ENCODE measurements around the gene SAMD4B. TPM values are rescaled to one million over a fixed set of nuclear protein-coding genes. Genes with fewer than 3 reads are reported as not detected.

Gene SAMD4B
- total RNA-seq, 1 experiment from 2014 or later = 163 TPM

GRCh38 chr19:39401070-39401548 lies 58.9 kb downstream of the SAMD4B start:
- no peak for TF ChIP-seq EZH2 (IDR thresholded peaks at IDR 0.05; ENCODE audit: low read depth)
- no peak for TF ChIP-seq CTCF (conservative IDR thresholded peaks at IDR 0.05)

GRCh38 chr19:39401549-39402345 lies 59.5 kb downstream of the SAMD4B start:
- 0 out of 2 replicates have a peak overlapping the region, but pooled peaks have one; percentile 41 for H2AFZ ChIP-seq
- POLR2A ChIA-PET (ENCODE audit: unreplicated experiment) = interaction anchor here (0.5 to 1.0 kb wide), 6 partner anchors 8 to 719 kb away, joined by 3 to 18 read pairs (median 4); partner anchors contain the start of gene PLEKHG2
- peak; percentile 5 to 29 for DNase-seq
- BruUV-seq (replicated peaks) = no TSS peak
- no peaks in the 10 kb centered on the region for H3K9me3 ChIP-seq (ENCODE audit: insufficient read depth, low read depth)
- peaks cover 80% of the 10 kb centered on the region for H3F3A ChIP-seq (ENCODE audit: insufficient read depth, low read depth)
- H4K20me1 ChIP-seq (ENCODE audit: insufficient read depth) = no peaks in the 10 kb centered on the region
- intact Hi-C loops (cut with micrococcal nuclease; ENCODE audit: unreplicated experiment) = no loop called here
- peak overlapping the region; percentile 99 for H3K4me2 ChIP-seq
- CTCF ChIA-PET = interaction anchor here (1.9 kb wide), 1 partner anchor 10 kb away, joined by 4 read pairs; no protein-coding TSS in a partner anchor
- peaks cover under 1% of the 10 kb centered on the region; the same call in 1 of the 2 replicates for H3K79me2 ChIP-seq (ENCODE audit: low read depth)
- H3K9me2 ChIP-seq (ENCODE audit: insufficient read depth) = no peaks in the 10 kb centered on the region
- H3K4me3 ChIP-seq = peak overlapping the region; percentile 82; the same call in 1 of the 2 replicates
- no peaks in the 10 kb centered on the region for H3K36me3 ChIP-seq (ENCODE audit: low read depth)
- peaks cover 56% of the 10 kb centered on the region for H3K4me1 ChIP-seq (replicated peaks; ENCODE audit: insufficient read depth)
- H3K27me3 ChIP-seq (ENCODE audit: insufficient read depth, low read depth) = no peaks in the 10 kb centered on the region
- no peak for TF ChIP-seq CTCF (conservative IDR thresholded peaks at IDR 0.05)
- no peak for TF ChIP-seq EZH2 (IDR thresholded peaks at IDR 0.05; ENCODE audit: low read depth)
- peak overlapping the region; percentile 98 for H3K27ac ChIP-seq

More at GRCh38 chr19:39401070-39401548, 58.9 kb downstream of the SAMD4B start:
- peaks cover 53% of the 10 kb centered on the region for H3K4me1 ChIP-seq (replicated peaks; ENCODE audit: insufficient read depth)
- H4K20me1 ChIP-seq (ENCODE audit: insufficient read depth) = no peaks in the 10 kb centered on the region
- BruUV-seq (replicated peaks) = no TSS peak
- intact Hi-C loops (cut with micrococcal nuclease; ENCODE audit: unreplicated experiment) = no loop called here
- H3K27me3 ChIP-seq (ENCODE audit: insufficient read depth, low read depth) = no peaks in the 10 kb centered on the region
- H3K4me2 ChIP-seq = no peak overlapping the region
- peak in 1 of 2 experiments; percentile 30 for DNase-seq
- POLR2A ChIA-PET (ENCODE audit: unreplicated experiment) = interaction anchor here (0.6 to 1.0 kb wide), 3 partner anchors 8 to 12 kb away, joined by 3 to 18 read pairs (median 4); no protein-coding TSS in a partner anchor
- H3K79me2 ChIP-seq (ENCODE audit: low read depth) = no peaks in the 10 kb centered on the region
- no peaks in the 10 kb centered on the region for H3K9me3 ChIP-seq (ENCODE audit: insufficient read depth, low read depth)
- no peak overlapping the region for H3K4me3 ChIP-seq
- H3K36me3 ChIP-seq (ENCODE audit: low read depth) = no peaks in the 10 kb centered on the region
- H3K27ac ChIP-seq = no peak overlapping the region; the same call in 1 of the 2 replicates
- H3F3A ChIP-seq (ENCODE audit: insufficient read depth, low read depth) = peaks cover 80% of the 10 kb centered on the region
- H2AFZ ChIP-seq = no peak overlapping the region
- CTCF ChIA-PET = interaction anchor here (1.9 kb wide), 1 partner anchor 10 kb away, joined by 4 read pairs; no protein-coding TSS in a partner anchor
- H3K9me2 ChIP-seq (ENCODE audit: insufficient read depth) = no peaks in the 10 kb centered on the region
